Astrocyte of the spinal cord (primary cell): ENCODE data around the gene DOK1.

ENCODE experiments used
- DNase-seq: peaks from one replicate; pipeline ENCODE4 v3.0.0; 2011; ENCODE audit warnings: low read depth, low spot score
- H3K4me3 ChIP-seq: 2 replicates; pipeline ENCODE4 v1.5.1; 2011; ENCODE audit warnings: low read depth, mild to moderate bottlenecking, low read length, moderate library complexity
- in situ Hi-C: cut with HindIII; loops from 2 replicates; pipeline ENCODE4 v1.10.0; 2017; ENCODE audit warnings: low sequenced_read_pairs
- TF ChIP-seq, protein P1 (sequence below): IDR thresholded peaks from 2 replicates; pipeline ENCODE4 v1.5.1; 2012; ENCODE audit warnings: low read depth, mild to moderate bottlenecking, low read length, inconsistent platforms

Gene DOK1

DNA sequence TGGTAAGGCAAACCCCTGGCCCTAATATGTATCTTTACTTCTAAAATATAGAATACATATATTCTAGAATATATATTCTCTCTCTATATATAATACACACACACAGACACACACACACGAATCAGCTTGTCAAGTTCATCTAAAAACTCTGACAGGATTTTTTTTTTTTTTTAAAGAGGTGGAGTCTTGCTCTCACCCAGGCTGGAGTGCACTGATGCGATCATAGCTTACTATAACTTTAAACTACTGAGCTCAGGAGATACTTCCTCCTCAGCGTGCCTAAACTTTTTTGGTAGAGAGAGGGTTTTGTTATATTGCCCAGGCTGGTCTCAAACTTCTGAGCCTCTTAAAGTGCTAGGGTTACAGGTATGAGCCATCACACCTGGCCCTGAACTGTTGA, 45.2 kb downstream of the DOK1 start:
- in situ Hi-C loops: no loop called here
- TF ChIP-seq, protein P1, sequence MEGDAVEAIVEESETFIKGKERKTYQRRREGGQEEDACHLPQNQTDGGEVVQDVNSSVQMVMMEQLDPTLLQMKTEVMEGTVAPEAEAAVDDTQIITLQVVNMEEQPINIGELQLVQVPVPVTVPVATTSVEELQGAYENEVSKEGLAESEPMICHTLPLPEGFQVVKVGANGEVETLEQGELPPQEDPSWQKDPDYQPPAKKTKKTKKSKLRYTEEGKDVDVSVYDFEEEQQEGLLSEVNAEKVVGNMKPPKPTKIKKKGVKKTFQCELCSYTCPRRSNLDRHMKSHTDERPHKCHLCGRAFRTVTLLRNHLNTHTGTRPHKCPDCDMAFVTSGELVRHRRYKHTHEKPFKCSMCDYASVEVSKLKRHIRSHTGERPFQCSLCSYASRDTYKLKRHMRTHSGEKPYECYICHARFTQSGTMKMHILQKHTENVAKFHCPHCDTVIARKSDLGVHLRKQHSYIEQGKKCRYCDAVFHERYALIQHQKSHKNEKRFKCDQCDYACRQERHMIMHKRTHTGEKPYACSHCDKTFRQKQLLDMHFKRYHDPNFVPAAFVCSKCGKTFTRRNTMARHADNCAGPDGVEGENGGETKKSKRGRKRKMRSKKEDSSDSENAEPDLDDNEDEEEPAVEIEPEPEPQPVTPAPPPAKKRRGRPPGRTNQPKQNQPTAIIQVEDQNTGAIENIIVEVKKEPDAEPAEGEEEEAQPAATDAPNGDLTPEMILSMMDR: no peak
- H3K4me3 ChIP-seq: no peak overlapping the region
- no peak for DNase-seq

DNA sequence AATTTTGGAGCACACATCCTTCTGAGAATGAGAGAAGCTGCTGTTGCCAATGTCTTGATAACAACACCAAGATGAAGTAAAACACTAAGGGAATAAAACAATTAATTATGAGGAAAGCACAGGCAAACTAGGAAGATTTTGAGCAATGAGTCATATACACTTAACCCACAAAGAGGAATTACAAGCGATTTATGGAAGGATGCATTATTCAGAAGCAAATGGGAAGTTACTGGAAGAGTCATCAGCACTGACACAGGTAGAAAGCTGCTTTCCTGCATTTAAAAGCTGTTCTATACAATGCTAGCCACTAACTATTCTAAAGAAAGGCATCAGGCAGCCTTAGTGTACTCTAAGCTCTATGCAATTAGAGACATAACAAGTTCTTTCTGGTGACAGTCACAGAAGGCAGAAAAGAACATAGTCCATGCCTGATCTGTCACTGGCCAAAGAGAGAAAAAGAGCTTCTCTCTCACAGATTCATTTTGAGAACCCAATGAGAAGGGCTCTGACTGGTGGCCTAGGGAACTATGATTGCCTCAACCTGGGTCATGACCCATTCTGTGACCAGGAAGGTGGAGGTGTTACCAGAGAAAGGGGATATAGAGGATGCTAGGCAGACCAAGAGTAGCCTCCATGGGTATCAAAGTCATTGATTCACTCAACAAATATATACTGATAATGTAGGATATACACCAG, 48.2 kb downstream of the DOK1 start:
- H3K4me3 ChIP-seq: no peak overlapping the region
- TF ChIP-seq, protein P1: no peak
- peak; percentile 32 for DNase-seq
- in situ Hi-C loops: no loop called here

DNA sequence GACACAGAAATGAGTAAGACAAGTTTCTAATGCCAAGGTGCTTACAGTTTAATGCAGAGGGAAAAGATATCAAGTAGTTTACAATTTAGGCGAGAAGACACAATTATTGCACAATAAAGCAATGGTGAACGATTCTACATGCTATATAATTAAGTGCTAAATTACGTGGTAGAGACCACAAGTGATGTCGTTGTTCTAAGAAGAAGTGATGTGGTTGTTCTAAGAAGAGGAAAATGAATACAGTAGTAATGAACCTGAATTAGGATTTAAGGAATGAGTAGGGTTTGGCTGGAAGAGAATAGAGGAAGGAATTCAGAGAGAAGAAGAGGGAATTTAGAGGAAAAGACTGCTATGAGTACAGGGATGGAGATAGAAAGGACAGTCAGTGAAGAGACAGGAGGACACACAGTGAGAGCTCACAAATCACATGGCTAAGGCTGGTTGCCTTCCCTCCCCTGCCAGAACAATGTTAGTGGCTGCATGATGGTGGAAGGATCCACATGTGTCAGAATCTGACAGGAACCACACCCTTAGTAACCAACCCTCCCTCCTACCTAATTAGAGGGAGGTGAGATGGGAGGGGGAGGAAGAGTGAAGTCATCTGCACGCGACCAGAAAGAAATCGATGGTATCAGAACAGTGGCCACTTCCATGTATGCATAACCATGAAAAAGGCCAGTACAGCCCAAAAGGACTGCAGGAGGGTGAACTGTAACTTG, 48.9 kb downstream of the DOK1 start:
- H3K4me3 ChIP-seq: no peak overlapping the region
- in situ Hi-C loops: no loop called here
- DNase-seq: no peak
- TF ChIP-seq, protein P1: no peak

DNA sequence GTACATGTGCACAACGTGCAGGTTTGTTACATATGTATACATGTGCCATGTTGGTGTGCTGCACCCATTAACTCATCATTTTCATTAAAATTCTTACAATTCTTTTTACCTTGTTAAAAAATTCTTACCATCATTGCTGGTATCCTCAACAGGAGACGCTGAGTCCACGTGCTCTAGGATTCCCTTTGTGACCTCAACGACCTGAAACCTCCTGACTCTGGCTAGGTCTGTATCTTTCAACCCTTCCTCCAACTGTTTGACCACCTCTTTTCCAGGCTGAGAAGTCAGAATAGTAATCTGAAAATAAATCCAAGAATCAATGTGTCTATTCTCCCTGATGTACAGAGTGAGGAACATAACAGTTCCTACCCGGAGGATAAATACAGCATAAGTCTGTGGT, 52.4 kb downstream of the DOK1 start:
- DNase-seq: no peak
- in situ Hi-C loops: no loop called here
- TF ChIP-seq, protein P1: no peak
- no peak overlapping the region for H3K4me3 ChIP-seq
